Measurements from ENCODE around the gene PHF21A. TPM values are rescaled to one million over a fixed set of nuclear protein-coding genes. Genes with fewer than 3 reads are reported as not detected.

The PHF21A gene
- total RNA-seq, 2 experiments from 2014 or later = 36.2 to 40.4 TPM

- CTCF ChIA-PET = interaction anchor here (1.1 kb wide), 1 partner anchor 17 kb away, joined by 5 read pairs; no protein-coding TSS in a partner anchor
- TF ChIP-seq CTCF (IDR thresholded peaks at IDR 0.05) = no peak
These were observed 231.7 kb downstream of the PHF21A start for GRCh38 chr11:45889555-45889954.

GRCh38 chr11:45887587-45887986, 233.7 kb downstream of the PHF21A start:
- H3K4me1 Mint-ChIP-seq (ENCODE audit: low read depth) = peaks cover 9% of the 10 kb centered on the region
- ChIA-PET POLR2A (no interaction called here), CTCF (no interaction called here)
- H3K27me3 Mint-ChIP-seq = peaks cover 8% of the 10 kb centered on the region
- intact Hi-C loops (cut with micrococcal nuclease) = no loop called here
- DNase-seq = no peak
- no peak overlapping the region for H3K27ac Mint-ChIP-seq
- H3K4me3 Mint-ChIP-seq = no peak overlapping the region
- no peaks in the 10 kb centered on the region for H3K9me3 Mint-ChIP-seq
- no peak for TF ChIP-seq CTCF (IDR thresholded peaks at IDR 0.05)
- no peak for ATAC-seq
- H3K36me3 Mint-ChIP-seq (ENCODE audit: low read depth) = no peaks in the 10 kb centered on the region

More at GRCh38 chr11:45889555-45889954, 231.7 kb downstream of the PHF21A start:
- Mint-ChIP-seq H3K27me3 (peaks cover 9% of the 10 kb centered on the region), H3K27ac (no peak overlapping the region), H3K9me3 (no peaks in the 10 kb centered on the region), H3K36me3 (ENCODE audit: low read depth) (no peaks in the 10 kb centered on the region), H3K4me3 (no peak overlapping the region), H3K4me1 (ENCODE audit: low read depth) (peaks cover 7% of the 10 kb centered on the region)
- DNase-seq (no peak), ATAC-seq (no peak)
- POLR2A ChIA-PET = no interaction called here
- intact Hi-C loops (cut with micrococcal nuclease) = no loop called here

- intact Hi-C loops (cut with micrococcal nuclease) = no loop called here
- POLR2A ChIA-PET = interaction anchor here (1.1 kb wide), 1 partner anchor 10 kb away, joined by 3 read pairs; no protein-coding TSS in a partner anchor
- H3K36me3 Mint-ChIP-seq (ENCODE audit: low read depth) = no peaks in the 10 kb centered on the region
- TF ChIP-seq CTCF (IDR thresholded peaks at IDR 0.05) = no peak
- CTCF ChIA-PET = no interaction called here
- no peaks in the 10 kb centered on the region for H3K9me3 Mint-ChIP-seq
- no peak overlapping the region for H3K4me3 Mint-ChIP-seq
- DNase-seq (no peak), ATAC-seq (no peak)
- no peak overlapping the region for H3K27ac Mint-ChIP-seq
- peaks cover 8% of the 10 kb centered on the region for H3K27me3 Mint-ChIP-seq
- H3K4me1 Mint-ChIP-seq (ENCODE audit: low read depth) = peaks cover 9% of the 10 kb centered on the region
These were observed 234.3 kb downstream of the PHF21A start for GRCh38 chr11:45886816-45887520.

GRCh38 chr11:45885921-45886721, 235.1 kb downstream of the PHF21A start:
- Mint-ChIP-seq H3K27ac (no peak overlapping the region), H3K27me3 (peaks cover 8% of the 10 kb centered on the region), H3K36me3 (ENCODE audit: low read depth) (no peaks in the 10 kb centered on the region), H3K4me1 (ENCODE audit: low read depth) (peaks cover 9% of the 10 kb centered on the region), H3K4me3 (no peak overlapping the region), H3K9me3 (no peaks in the 10 kb centered on the region)
- ATAC-seq (no peak), DNase-seq (no peak)
- POLR2A ChIA-PET = interaction anchor here (1.1 kb wide), 1 partner anchor 11 kb away, joined by 3 read pairs; no protein-coding TSS in a partner anchor
- intact Hi-C loops (cut with micrococcal nuclease) = no loop called here
- TF ChIP-seq CTCF (IDR thresholded peaks at IDR 0.05) = no peak
- CTCF ChIA-PET = no interaction called here

Data from activated CD8-positive, alpha-beta T cell treated with anti-CD3 and anti-CD28 coated beads for 36 hours (primary cell).